ENCODE data around the gene KSR2. TPM values are rescaled to one million over a fixed set of nuclear protein-coding genes. Genes with fewer than 3 reads are reported as not detected.

Gene KSR2
- total and polyA plus RNA-seq, 2 donors (not counting 3 experiments of a cell fraction or from before 2014, with no cell fraction given): 2.1 to 5.2 TPM

GRCh38 chr12:117641885-117642284, 326.9 kb downstream of the KSR2 start:
- Histone ChIP-seq H3K27me3 (ENCODE audit: control insufficient read depth in 2 of 2, insufficient read depth in 2 of 2, low read length in 2 of 2) (no peaks in the 10 kb centered on the region), H4K20me1 (replicated peaks; ENCODE audit: control insufficient read depth, extremely low read depth, insufficient read depth, low read length) (no peaks in the 10 kb centered on the region), H3K9ac (replicated peaks; ENCODE audit: extremely low read depth, insufficient read depth, low read length) (no peak overlapping the region), H3K4me3 (replicated peaks in 1 of 3; ENCODE audit: insufficient read depth in 1 of 3, low read depth in 1 of 3, low read length in 3 of 3) (no peak overlapping the region), H3K79me2 (ENCODE audit: control insufficient read depth, insufficient read depth, low read length) (no peaks in the 10 kb centered on the region), H3K36me3 (ENCODE audit: control insufficient read depth in 2 of 2, extremely low read depth in 1 of 2, insufficient read depth in 2 of 2, low read length in 2 of 2) (no peaks in the 10 kb centered on the region), H3K9me3 (replicated peaks; ENCODE audit: control insufficient read depth, insufficient read depth, low read length) (no peaks in the 10 kb centered on the region), H3K9me1 (replicated peaks; ENCODE audit: control insufficient read depth, extremely low read depth, insufficient read depth, low read length) (no peaks in the 10 kb centered on the region), H3K4me2 (ENCODE audit: insufficient read depth, low read length) (no peak overlapping the region), H2AFZ (ENCODE audit: low read depth, low read length) (no peak overlapping the region), H3K27ac (ENCODE audit: insufficient read depth, low read depth, low read length) (no peak overlapping the region), H3K4me1 (ENCODE audit: control insufficient read depth, extremely low read depth, insufficient read depth, low read length) (no peaks in the 10 kb centered on the region)
- dilution Hi-C loops (cut with MboI; ENCODE audit: extremely low pct_ligation_motif_present, low sequenced_read_pairs): no loop called here
- TF ChIP-seq MAX (IDR thresholded peaks at IDR 0.05; ENCODE audit: insufficient read depth, insufficient read length) (no peak), GATA2 (IDR thresholded peaks at IDR 0.05; ENCODE audit: insufficient read depth, insufficient read length, low read depth, low read length) (no peak), MYC (IDR thresholded peaks at IDR 0.05; ENCODE audit: low read depth, low read length) (no peak), JUN (IDR thresholded peaks at IDR 0.05; ENCODE audit: borderline replicate concordance, insufficient read depth, insufficient read length, low read depth) (no peak), CTCF (IDR thresholded peaks at IDR 0.05; ENCODE audit: extremely low read depth in 1 of 2, insufficient read depth in 1 of 2, low read depth in 1 of 2, low read length in 2 of 2) (no peak), POLR2AphosphoS5 (IDR thresholded peaks at IDR 0.05; ENCODE audit: insufficient read depth, low read depth, low read length) (no peak), EZH2 (IDR thresholded peaks at IDR 0.05; ENCODE audit: borderline replicate concordance, low read depth, low read length, severe bottlenecking) (no peak), FOS (IDR thresholded peaks at IDR 0.05; ENCODE audit: borderline replicate concordance, insufficient read depth, low read length) (no peak), POLR2A (IDR thresholded peaks at IDR 0.05; ENCODE audit: low read depth, low read length) (no peak)
- ChIA-PET POLR2A (no interaction called here), CTCF (interaction anchor here (1.3 to 1.4 kb wide), 2 partner anchors 53 to 196 kb away, joined by 3 read pairs; no protein-coding TSS in a partner anchor)
- DNase-seq (ENCODE audit: low read depth, low spot score): no peak
- no peak for FAIRE-seq
- BruUV-seq (replicated peaks): no TSS peak
- intact Hi-C loops (cut with micrococcal nuclease): no loop called here

Data from endothelial cell of umbilical vein (primary cell).